NCI-H2081 treated with DMSO at 0.1 percent for 48 hours (cell line): ENCODE data around the gene TOM1L2.
"Not testable (repeated sequence)": the region's sequence is repeated elsewhere in the genome, so short reads cannot be mapped to it uniquely, and the experiment has no call there.

Source experiments
- DNase-seq: peaks from one replicate; lab custom pipeline; 2025; lab: John Stamatoyannopoulos, UW

The TOM1L2 gene

DNA sequence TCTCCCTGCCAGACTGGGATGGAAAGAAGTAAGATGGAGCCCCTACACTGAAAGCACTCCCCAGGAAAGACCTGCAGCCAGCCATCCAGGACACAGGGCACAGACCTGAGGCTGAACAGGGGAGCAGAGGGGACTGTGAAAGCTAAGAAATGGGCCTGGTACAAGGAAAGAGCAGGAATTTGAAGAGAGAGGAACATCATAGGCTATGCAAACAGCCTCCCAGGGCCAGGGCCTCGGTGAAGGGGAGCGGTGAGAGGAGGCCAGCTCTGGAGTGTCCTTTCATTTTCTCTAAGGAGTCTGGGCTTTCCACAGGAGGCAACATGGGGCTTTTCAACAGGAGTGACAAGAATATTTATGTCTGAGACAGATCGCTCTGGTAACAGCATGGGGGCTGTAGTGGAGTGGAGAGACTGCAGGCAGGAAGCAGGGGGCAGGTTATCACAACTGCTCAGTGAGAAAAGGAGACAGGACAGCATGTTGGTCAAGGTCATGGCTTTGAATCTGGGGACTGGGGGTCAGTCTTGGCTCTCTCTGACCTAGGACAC lies 50.1 kb downstream of the TOM1L2 start:
- DNase-seq = no peak

DNA sequence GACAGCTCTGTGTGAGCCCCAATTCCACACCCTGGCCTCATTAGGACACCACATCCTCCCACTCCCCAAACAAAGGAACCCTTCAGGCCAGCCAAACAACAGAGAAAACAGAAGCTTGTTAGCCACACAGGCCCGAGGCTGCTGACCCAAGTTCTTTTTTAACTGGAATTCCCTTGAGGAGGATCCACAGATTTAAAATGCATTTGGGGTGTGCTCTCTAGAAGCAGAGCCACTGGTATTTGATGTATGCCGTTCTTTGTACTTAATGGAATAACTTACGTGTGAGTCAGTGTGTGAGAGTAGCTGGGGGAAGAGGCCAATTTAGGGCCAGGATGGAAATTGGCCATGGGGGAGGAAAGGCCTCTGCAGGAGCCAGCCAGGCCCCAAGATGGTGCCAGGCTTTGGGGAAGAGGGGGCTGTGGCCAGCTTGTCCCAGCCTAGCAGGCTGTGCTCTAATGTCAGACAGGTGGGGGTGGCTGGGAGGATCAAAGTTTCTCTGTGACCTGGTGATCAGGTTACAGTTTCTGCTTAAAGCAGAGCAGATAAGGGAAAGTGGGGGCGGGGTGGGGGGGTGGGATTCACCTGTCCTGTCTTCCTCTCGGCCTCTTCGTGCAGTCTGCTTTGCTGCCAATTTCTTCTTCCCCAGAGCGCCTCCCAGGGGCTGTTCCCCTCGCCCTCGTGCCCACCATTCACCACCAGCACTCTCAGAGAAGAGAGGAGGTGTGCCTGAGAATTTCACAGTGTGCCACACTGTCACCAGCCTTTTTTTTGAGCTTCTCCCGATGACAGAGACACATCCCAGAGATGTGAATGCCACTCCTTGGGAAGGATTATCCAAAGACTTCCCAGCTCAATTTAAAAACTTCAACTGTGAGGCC lies 50.8 kb downstream of the TOM1L2 start:
- DNase-seq = no peak

DNA sequence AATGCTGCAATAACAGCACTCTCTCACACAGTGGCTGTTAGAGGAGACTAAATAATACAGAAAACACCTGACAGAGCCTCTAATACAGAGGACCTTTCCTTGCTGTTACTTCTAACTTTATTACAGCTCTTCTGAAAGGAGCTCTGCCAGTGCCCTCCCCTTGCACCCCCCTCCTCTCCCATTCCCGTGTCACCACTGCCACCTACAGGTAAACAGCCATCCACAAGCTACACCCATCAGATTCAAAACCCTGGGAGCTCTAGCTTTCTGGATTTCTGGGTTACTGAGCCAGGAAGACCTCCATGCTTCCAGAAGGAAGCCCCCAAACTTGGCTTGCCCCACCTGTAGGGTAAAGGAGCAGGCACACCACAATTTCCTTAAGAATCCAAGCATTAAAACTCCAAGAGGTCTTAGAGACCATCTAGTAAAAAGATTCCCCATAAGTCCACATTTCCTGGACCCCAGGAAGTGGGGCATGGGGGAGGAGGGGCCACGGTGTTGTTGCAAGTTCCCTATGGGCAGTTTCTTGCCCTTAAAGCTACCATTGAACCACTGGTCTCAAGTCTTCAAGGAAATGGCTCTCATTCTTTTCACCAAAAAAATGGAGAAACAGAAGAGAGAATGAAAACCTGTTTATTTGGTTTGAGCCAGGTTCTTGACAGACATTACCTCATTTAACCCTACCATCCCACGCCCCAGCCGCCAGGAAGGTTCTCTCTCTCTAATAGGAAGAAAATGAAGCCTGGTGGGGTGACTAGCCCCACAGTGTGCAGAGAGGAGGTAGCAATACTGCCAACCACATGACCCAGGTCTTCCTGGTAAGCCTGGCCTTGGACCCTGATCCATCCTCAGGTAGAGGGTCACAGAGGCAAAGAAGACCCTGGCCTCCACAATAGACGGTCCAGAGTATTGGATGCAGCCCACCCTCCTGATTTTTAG lies 52.8 kb downstream of the TOM1L2 start:
- no peak for DNase-seq

DNA sequence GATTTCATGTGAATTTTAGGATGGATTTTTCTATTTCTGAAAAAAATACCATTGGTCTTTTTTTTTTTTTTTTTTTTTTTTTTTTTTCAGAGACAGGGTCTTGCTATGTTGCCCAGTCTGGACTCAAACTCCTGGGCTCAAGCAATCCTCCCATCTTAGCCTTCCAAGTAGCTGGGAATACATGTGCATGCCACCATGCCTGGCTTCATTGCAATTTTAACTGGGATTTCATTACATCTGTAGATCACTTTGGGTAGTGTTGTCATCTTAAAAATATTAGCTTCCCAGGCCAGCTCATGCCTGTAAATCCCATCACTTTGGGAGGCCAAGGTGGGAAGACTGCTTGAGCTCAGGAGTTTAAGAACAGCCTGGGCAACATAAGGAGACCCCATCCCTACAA lies 54.8 kb downstream of the TOM1L2 start:
- DNase-seq = no peak

DNA sequence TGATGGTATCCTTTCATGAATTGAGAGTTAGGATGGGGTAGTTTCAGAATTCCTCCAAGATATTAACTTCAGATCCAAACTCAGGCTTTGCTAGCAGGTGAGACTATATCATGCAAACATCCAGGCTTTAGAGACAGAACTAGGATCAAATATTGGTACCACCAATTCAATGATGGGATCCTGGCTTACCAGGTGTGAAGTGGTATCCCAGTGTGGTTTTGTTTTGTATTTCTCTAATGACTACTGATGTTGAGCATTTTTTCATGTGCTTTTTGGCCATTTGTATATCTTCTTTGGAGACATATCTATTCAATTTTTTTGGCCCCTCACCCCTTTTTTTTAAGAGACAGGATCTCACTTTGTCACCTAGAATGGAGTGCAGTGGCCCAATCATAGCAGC lies 57.0 kb downstream of the TOM1L2 start:
- DNase-seq = no peak

DNA sequence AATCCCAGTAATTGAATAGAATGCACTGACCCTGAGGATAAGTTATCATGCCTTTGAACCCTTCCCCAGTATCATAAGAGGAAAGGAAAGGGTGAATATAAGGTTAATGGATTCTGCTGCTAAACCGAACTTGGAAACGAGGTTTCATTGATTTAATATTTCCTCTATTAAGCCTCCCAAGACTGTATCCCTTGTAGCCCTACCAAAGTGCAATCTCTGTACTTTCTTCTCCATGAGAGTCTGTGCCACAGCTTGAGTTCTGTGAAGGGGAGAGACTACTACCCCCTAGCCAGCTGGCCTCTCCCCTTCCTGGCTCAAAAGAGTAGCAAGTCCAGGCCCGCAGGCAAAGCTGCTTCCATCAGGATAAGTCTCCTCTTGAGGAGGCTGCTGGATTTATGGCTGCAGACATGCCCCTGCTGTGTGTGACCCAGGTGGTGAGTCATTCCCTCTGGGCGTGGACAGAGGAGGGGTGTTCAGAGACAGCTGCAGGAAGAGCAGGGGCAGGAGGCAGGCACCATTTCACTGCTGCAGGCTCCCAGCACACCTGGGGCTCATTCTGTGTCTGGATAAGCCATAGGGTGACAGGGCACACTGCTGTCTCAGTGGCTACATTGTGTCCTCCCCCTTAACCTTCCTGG lies 58.4 kb downstream of the TOM1L2 start:
- DNase-seq = peak; percentile 73

DNA sequence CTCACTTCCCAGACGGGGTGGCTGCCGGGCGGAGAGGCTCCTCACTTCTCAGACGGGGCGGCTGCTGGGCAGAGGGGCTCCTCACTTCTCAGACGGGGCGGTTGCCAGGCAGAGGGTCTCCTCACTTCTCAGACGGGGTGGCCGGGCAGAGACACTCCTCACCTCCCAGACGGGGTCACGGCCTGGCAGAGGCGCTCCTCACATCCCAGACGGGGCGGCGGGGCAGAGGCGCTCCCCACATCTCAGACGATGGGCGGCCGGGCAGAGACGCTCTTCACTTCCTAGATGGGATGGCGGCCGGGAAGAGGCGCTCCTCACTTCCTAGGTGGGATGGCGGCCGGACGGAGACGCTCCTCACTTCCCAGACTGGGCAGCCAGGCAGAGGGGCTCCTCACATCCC lies 59.9 kb downstream of the TOM1L2 start:
- not testable (repeated sequence) for DNase-seq

DNA sequence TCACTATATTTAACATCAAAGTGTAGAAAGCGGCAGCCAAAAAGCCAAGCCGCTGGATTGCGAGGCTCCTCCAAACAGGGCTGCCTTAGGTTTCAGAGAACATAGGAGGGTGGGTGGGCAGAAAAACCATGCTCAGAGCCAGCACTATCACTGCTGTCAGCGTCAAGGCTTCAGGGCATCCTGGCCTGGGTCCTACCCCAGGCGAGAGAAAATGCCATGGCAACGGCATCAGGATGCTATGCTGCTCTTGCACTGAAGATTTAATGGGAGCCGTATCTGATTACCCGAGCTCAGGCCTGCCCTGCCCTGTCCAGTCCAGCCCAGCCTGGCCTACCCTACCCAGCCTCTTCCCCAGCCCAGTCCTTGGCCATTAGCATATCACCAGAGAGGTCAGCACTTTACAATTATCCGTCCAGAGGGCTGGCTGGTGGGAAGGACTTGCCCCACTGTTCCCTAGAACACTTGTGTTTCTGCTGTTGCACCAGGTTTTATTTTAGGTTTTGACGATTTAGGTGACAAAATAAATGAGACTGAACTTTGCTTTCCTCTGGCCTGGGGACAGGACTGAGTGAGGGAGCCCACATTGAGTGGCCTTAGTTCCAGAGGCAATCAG lies 61.1 kb downstream of the TOM1L2 start:
- DNase-seq = no peak

DNA sequence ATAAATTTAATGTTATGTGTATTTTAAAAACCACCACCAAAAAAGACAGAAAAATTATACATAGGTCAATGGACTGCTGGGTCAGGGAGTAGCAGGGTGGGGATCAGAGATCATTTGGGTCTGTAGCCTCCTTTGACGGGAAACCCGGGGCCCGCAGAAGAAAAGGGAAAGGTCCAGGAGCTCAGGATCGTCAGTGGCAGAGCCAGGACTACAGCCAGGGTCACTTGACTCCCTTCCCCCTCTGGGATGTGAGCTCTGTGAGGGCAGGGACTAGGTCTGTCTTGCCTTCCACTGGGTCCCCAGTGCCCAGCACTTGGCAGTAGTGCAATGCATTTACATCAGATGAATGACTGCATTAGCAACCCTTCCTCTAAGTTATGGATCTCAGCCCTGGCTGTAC lies 62.1 kb downstream of the TOM1L2 start:
- no peak for DNase-seq

DNA sequence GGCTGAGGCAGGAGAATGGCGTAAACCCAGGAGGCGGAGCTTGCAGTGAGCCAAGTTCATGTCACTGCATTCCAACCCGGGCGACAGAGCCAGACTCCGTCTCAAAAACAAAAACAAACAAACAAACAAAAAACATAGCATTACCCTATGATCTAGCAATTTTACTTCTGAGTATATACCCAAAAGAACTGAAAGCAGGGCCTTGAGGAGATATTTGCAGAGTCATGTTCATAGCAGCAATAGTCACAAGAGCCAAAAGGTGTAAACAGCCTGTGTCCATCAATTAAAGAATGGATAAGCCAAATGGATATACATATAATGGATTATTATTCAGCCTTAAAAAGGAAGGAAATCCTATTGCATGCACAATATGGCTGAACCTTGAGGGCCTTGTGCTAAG lies 63.1 kb downstream of the TOM1L2 start:
- DNase-seq = no peak

DNA sequence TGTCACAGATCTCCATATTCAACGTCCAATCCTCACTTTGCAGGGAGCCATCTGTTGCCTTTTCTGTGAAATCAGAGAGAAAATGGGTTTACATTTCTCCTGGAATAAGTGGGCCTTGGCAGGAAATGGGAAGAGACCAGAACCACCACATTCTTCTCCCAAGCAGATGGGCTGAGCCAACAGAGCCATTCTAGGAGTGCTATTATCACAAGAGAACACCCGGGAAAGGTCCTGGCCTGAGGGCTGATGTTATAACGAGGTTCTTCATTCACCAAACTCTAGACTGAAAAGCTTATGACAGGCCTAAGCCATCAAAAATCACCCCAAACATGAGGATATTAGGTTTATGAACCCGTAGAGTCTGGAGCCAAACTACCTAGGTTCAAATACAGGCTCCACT lies 64.7 kb downstream of the TOM1L2 start:
- no peak for DNase-seq

DNA sequence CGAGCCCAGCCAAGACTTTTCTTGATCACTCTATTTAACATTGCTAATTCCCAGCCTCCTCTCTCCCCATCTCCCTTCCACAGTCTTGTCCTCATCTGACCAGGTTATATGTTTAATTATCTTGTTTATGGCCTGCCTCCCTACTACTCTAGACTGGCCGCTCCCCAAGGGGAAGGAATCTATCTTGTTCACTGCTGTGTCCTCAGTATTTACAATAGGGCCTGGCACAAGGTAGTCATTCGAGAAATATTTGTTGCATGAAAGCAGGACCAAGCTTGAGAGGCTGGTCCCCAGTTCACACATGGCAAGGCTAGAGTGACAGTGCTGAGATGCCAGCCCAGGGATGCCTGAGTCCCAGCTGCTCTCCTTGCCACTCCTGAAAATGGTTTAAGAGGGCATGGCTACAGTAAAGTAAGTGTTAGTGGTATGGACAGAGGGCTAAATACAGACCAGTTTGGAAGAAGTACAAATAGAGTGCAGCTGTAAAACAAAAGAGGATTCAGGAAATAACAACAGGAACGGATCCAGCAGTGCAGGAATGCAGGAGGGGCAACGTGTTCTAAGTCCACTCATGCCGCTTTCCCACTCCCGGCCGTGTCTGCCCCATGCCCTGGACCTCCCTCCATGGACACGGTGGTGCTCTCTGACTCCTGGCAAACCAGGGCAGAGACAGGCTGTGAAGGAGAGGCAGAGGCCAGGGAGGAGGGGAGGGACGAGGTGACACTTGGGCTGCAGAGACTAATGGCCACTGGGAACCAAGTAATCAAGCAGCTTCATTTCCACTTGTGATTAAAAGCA lies 65.6 kb downstream of the TOM1L2 start:
- no peak for DNase-seq

DNA sequence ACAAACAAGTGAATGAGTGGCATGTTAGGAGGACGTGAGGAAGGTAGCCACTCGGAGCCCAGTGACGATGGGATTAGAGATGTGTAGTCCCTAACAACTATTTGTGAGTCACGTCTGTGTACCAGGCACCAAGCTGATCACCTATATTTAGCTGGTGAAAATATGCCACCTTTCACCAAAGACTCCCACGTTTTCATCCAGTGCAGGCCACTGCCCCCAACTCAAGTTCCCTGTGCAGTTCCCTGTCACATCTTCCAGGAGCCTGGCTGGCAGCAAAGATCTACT lies 67.2 kb downstream of the TOM1L2 start:
- no peak for DNase-seq

DNA sequence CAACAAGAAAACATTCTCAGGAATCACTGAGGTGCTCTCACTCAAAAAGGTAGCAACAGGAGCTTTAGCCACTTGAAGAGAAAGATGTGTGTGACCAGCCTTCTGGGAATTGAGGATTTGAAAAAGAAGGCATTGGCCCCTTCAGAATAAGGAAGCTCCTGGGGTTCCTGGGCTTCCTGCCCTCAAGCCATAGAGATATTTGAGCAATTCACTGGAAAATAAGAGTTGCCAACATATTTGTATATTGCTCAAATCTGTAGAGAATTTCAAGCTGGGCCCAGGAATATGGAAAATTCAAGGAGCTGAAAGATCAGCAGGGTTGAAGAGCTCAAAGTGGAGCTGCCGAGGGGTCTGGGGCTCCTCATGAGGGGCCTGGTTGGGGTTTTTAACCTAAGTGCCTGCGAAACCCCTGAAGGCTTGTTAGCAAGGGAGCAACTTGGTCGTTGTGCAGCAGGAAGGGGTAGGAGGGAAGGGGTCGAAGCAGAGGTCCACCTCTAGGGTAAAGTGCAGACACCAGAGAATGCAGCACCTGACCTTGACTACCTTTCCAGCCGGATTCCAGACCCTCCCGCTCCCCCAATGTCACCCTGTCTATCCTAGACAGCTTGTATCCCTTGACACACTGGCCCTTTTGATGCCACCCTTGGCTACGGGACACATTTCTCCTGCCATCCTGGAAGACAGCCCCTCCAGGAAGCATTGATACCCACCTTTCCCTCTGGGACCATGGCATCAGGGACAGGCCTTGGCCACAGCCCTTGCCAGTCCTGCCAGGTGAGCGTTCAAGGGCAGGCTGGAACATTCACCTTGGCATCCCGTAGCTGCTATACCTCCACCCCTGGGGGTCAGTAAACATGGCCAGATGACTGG lies 67.8 kb downstream of the TOM1L2 start:
- DNase-seq = no peak

DNA sequence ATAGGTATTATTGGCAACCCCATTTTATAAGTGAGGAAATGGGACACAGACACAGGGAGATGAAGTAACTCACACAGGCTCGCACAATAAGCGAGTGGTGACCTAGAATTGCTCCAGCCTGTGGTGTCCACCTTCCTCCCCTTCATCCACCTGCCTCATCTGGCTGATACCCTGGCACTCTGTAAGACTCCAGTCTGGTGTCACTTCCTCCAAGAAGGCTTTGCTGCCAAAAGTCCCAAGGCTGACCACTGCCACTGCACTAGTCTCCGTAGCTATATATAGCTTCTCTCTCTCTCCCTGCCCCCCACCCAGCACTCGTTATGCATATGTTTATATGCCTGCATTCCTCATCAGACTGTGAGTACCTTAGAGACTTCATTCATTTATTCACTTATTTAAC lies 69.3 kb downstream of the TOM1L2 start:
- no peak for DNase-seq

DNA sequence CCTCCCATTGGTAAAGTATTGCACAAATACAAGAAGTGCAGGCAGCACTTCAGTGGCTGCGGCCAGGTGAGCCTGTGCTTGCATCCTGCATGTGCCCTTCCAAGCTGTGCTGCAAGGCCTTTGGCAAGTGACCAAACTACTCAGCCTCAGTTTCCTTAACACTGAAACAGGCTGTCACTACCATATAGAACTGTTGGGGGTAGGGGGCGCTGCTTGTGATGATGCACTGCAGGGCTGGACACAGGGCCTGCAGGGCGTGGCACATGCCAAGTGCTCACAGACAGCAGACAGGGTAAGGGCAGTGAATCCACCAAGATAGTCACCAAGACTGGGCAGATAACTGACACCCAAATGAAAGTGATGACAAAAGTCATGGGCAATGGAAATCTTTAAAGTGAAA lies 69.8 kb downstream of the TOM1L2 start:
- no peak for DNase-seq

DNA sequence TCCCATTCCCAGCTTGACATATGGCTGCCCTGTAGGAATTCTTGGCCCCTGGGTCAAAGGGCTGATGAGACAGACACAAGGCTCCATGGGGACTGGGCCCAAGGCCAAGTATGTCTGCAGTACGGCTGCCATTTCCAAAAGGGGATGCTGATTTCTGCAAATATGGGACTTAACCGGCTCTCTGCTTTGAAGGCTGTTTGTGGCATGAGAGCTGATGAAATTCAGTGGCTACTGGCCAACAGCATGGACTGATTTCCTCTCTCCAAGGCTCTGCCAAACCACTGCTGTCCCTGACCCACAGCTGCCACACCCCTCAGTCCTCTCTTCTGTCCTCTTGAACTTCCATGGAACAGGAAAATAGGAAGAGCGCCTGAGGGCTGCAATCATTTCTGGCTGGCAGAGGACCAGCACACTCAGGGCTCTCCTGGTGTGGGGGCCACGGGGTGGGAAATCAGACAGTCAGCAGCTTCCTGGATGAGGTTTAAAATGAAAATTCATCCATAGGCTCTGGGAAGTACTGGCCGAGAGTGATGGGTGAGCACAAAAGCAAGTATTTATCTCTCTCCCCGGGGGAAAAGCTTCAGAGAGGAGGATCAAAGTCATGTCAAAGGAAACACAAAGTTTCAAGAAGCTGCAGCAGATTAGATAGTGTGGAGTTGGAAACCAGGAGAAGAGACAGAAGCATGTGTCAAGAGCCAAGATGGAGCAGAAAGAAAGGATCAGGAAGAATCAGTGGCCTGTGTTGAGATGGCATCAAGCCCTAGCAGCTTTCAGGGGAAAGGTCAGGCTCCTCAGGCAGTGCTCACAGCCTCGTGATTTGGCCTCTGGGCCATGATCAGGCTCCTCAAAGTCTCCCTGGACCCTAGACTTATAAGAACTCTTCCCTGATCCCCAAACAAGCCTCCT lies 71.3 kb downstream of the TOM1L2 start:
- peak; percentile 10 for DNase-seq

DNA sequence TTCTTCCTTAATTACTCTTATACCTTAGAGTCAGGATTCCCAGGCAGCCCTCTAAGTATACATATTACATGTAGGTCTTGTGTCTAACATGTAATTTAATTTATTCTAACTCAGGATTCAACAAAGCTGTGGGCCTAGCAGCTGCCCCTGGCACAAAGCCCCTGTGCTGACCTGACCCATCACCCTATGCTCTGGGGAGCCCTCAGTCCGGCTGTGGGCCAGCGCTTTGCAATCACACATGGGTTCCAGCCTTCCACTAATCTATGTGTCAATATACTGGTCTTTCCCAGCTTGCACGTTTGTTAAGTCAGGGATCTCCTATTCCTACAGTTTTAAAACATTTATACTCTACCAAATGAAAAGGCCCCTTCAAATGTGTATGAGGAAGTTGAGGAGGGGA lies 72.7 kb downstream of the TOM1L2 start:
- no peak for DNase-seq

DNA sequence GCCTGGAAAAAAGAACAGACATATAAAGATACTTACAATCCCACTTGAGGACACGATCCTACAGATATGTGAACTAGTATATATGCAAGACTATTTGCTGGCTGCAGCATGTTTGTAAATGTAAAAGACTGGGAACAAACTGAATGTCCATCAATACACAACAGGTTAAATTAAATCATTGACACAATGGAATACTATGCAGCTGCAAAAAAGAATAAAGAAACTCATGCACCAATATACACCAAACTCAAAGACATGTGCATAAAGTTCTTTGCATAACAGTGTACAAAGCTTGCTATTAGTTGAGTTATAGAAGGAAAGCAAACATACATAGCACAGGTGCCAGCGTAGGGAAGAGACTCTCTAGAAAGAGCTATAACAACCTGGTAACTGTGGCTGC lies 73.5 kb downstream of the TOM1L2 start:
- DNase-seq = no peak
